Measurements from ENCODE around the gene MEIOSIN.

The MEIOSIN gene

DNA sequence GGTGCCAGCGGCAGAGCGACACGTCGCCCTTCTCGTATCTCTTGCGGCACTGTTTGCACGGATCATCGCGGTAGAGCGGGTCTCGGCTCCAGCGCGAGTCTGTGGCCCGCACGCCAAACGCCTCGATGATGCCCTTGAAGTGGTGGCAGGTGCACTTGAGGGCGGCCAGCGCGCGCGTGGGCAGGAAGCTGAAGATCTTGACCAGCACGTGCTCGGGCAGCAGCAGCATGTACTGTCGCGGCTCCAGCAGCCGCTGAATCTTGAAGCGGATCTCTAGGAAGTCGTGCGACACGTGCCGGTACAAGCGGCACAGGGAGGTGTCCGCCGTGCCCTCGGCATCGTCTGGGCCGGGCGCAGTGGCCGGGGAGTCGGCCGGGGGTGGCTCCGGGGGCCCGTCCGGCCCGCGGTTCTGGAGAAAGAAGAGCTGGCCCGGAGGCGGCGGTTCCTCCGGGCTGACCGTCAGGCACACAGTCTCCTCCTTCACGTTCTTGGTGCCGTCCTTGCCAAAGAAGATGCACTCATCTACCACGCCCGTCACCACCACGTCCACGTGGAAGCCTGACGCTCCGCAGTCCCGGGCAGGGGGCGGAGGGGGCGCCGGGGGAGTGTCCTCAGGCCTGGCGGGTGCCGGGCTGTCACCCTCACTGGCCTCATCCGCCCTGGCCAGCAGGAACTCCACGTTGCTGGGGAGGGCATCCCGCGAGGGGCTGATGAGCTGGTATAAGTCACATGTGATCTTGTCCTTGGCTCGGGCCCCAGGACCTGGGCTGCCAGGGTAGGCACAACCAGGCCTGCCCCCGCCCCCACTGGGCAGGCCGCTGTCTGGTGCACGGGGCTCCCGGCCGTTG is 21.2 kb upstream of the MEIOSIN start:
- no peak overlapping the region for H3K27ac ChIP-seq (ENCODE audit: low read length)
- peaks cover 24% of the 10 kb centered on the region for H4K20me1 ChIP-seq (ENCODE audit: insufficient read depth, low read length)
- TF ChIP-seq EZH2 (IDR thresholded peaks at IDR 0.05; ENCODE audit: borderline replicate concordance, low read depth, low read length, severe bottlenecking) (no peak), CTCF (IDR thresholded peaks at IDR 0.05; ENCODE audit: borderline replicate concordance, extremely low read depth, low read length, poor library complexity, severe bottlenecking) (no peak)
- H2AFZ ChIP-seq (ENCODE audit: low read depth, low read length): no peak overlapping the region
- peaks cover 36% of the 10 kb centered on the region for H3K36me3 ChIP-seq (ENCODE audit: insufficient read depth, low read length)
- H3K9me3 ChIP-seq (ENCODE audit: insufficient read depth, low read length, severe bottlenecking): no peaks in the 10 kb centered on the region
- peaks cover 10% of the 10 kb centered on the region for H3K4me1 ChIP-seq (ENCODE audit: insufficient read depth, low read length)
- no peak overlapping the region for H3K9ac ChIP-seq (ENCODE audit: low read depth, low read length)
- no peaks in the 10 kb centered on the region for H3K27me3 ChIP-seq (ENCODE audit: insufficient read depth, low read length, poor library complexity)
- ATAC-seq (ENCODE audit: insufficient read depth, low read depth) (no peak), DNase-seq (no peak)
- no peak overlapping the region for H3K4me2 ChIP-seq (ENCODE audit: insufficient read depth, low read length)
- peaks cover 69% of the 10 kb centered on the region for H3K79me2 ChIP-seq (ENCODE audit: insufficient read depth, low read length)
- H3K4me3 ChIP-seq (ENCODE audit: low read depth in 1 of 2, low read length in 2 of 2): no peak overlapping the region

- peaks cover 10% of the 10 kb centered on the region for H3K4me1 ChIP-seq (ENCODE audit: insufficient read depth, low read length)
These were observed 20.6 kb upstream of the MEIOSIN start for GRCh38 chr19:45712699-45713067.

DNA sequence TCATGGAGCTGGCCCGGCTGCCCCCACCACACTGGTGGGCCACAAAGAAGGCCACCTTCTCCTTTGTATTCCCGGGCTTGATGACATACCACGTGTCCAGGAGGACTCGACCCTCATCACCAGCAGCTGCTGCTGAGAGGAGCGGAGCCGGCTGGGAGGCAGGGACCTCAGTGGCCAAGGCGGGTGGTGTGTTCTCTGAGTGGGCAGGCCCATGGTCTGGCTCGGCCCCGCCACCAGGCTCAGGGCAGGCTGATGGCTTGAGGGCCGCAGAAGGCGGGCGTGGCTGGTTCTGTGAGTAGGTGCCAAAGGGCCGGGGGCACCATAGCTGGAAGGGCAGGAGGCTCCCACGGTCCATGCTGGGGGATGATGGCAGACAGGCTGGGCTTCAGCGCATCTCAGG is 20.1 kb upstream of the MEIOSIN start:
- Histone ChIP-seq H3K79me2 (ENCODE audit: insufficient read depth, low read length) (peaks cover 75% of the 10 kb centered on the region), H3K36me3 (ENCODE audit: insufficient read depth, low read length) (peaks cover 39% of the 10 kb centered on the region), H4K20me1 (ENCODE audit: insufficient read depth, low read length) (peaks cover 24% of the 10 kb centered on the region), H3K4me2 (ENCODE audit: insufficient read depth, low read length) (no peak overlapping the region), H3K27ac (ENCODE audit: low read length) (no peak overlapping the region), H3K4me3 (ENCODE audit: low read depth in 1 of 2, low read length in 2 of 2) (no peak overlapping the region), H3K9me3 (ENCODE audit: insufficient read depth, low read length, severe bottlenecking) (no peaks in the 10 kb centered on the region), H3K9ac (ENCODE audit: low read depth, low read length) (no peak overlapping the region), H3K27me3 (ENCODE audit: insufficient read depth, low read length, poor library complexity) (no peaks in the 10 kb centered on the region), H3K4me1 (ENCODE audit: insufficient read depth, low read length) (peaks cover 15% of the 10 kb centered on the region), H2AFZ (ENCODE audit: low read depth, low read length) (no peak overlapping the region)
- no peak for ATAC-seq (ENCODE audit: insufficient read depth, low read depth)
- TF ChIP-seq CTCF (IDR thresholded peaks at IDR 0.05; ENCODE audit: borderline replicate concordance, extremely low read depth, low read length, poor library complexity, severe bottlenecking): no peak
- TF ChIP-seq EZH2 (IDR thresholded peaks at IDR 0.05; ENCODE audit: borderline replicate concordance, low read depth, low read length, severe bottlenecking): no peak
- DNase-seq: no peak

More at GRCh38 chr19:45712699-45713067, 20.6 kb upstream of the MEIOSIN start:
- DNase-seq (no peak), ATAC-seq (ENCODE audit: insufficient read depth, low read depth) (no peak)
- Histone ChIP-seq H3K4me2 (ENCODE audit: insufficient read depth, low read length) (no peak overlapping the region), H3K79me2 (ENCODE audit: insufficient read depth, low read length) (peaks cover 70% of the 10 kb centered on the region), H2AFZ (ENCODE audit: low read depth, low read length) (no peak overlapping the region), H3K9me3 (ENCODE audit: insufficient read depth, low read length, severe bottlenecking) (no peaks in the 10 kb centered on the region), H3K27ac (ENCODE audit: low read length) (no peak overlapping the region), H3K9ac (ENCODE audit: low read depth, low read length) (no peak overlapping the region), H4K20me1 (ENCODE audit: insufficient read depth, low read length) (peaks cover 24% of the 10 kb centered on the region), H3K27me3 (ENCODE audit: insufficient read depth, low read length, poor library complexity) (no peaks in the 10 kb centered on the region), H3K4me3 (ENCODE audit: low read depth in 1 of 2, low read length in 2 of 2) (no peak overlapping the region), H3K36me3 (ENCODE audit: insufficient read depth, low read length) (peaks cover 36% of the 10 kb centered on the region)
- no peak for TF ChIP-seq CTCF (IDR thresholded peaks at IDR 0.05; ENCODE audit: borderline replicate concordance, extremely low read depth, low read length, poor library complexity, severe bottlenecking)
- TF ChIP-seq EZH2 (IDR thresholded peaks at IDR 0.05; ENCODE audit: borderline replicate concordance, low read depth, low read length, severe bottlenecking): no peak
